Measurements from ENCODE around the gene CLDN2. TPM values are rescaled to one million over a fixed set of nuclear protein-coding genes. Genes with fewer than 3 reads are reported as not detected.

CLDN2 gene
- total RNA-seq, 1 donor: not detected

- H3K4me2 ChIP-seq (ENCODE audit: insufficient read depth, low read length): no peak overlapping the region
- H3K36me3 ChIP-seq (ENCODE audit: insufficient read depth, low read length): peaks cover 3% of the 10 kb centered on the region
- H3K4me3 ChIP-seq (ENCODE audit: insufficient read depth, low read length): no peak overlapping the region
- H2AFZ ChIP-seq (ENCODE audit: low read length): no peak overlapping the region
- H3K9me3 ChIP-seq (ENCODE audit: low read depth, low read length): no peaks in the 10 kb centered on the region
- H3K4me1 ChIP-seq (ENCODE audit: insufficient read depth, low read length): peaks cover 11% of the 10 kb centered on the region
- no peaks in the 10 kb centered on the region for H3K79me2 ChIP-seq (ENCODE audit: insufficient read depth, low read length)
- H3K27ac ChIP-seq (ENCODE audit: low read depth, low read length): no peak overlapping the region
- TF ChIP-seq CTCF (IDR thresholded peaks at IDR 0.05; ENCODE audit: extremely low read depth, low read depth, low read length): peak; percentile 51
- peak; percentile 44 for DNase-seq (ENCODE audit: insufficient read length, low spot score, missing footprints)
- H3K27me3 ChIP-seq (ENCODE audit: insufficient read depth, low read length): peaks cover 14% of the 10 kb centered on the region
- H4K20me1 ChIP-seq (ENCODE audit: insufficient read depth, low read length): no peaks in the 10 kb centered on the region
Measured at GRCh38 chrX:106952988-106953387, 32.8 kb downstream of the CLDN2 start.

GRCh38 chrX:106954041-106954440 lies 33.8 kb downstream of the CLDN2 start:
- H3K27me3 ChIP-seq (ENCODE audit: insufficient read depth, low read length): peaks cover 14% of the 10 kb centered on the region
- no peaks in the 10 kb centered on the region for H3K79me2 ChIP-seq (ENCODE audit: insufficient read depth, low read length)
- TF ChIP-seq CTCF (IDR thresholded peaks at IDR 0.05; ENCODE audit: extremely low read depth, low read depth, low read length): no peak
- no peak overlapping the region for H3K27ac ChIP-seq (ENCODE audit: low read depth, low read length)
- H2AFZ ChIP-seq (ENCODE audit: low read length): no peak overlapping the region
- DNase-seq (ENCODE audit: insufficient read length, low spot score, missing footprints): peak; percentile 13
- H3K4me1 ChIP-seq (ENCODE audit: insufficient read depth, low read length): peaks cover 11% of the 10 kb centered on the region
- H3K9me3 ChIP-seq (ENCODE audit: low read depth, low read length): no peaks in the 10 kb centered on the region
- no peak overlapping the region for H3K4me2 ChIP-seq (ENCODE audit: insufficient read depth, low read length)
- peaks cover 6% of the 10 kb centered on the region for H3K36me3 ChIP-seq (ENCODE audit: insufficient read depth, low read length)
- H3K4me3 ChIP-seq (ENCODE audit: insufficient read depth, low read length): no peak overlapping the region
- no peaks in the 10 kb centered on the region for H4K20me1 ChIP-seq (ENCODE audit: insufficient read depth, low read length)

- H3K4me3 ChIP-seq (ENCODE audit: insufficient read depth, low read length): no peak overlapping the region
- no peaks in the 10 kb centered on the region for H3K79me2 ChIP-seq (ENCODE audit: insufficient read depth, low read length)
- H3K9me3 ChIP-seq (ENCODE audit: low read depth, low read length): no peaks in the 10 kb centered on the region
- no peak for TF ChIP-seq CTCF (IDR thresholded peaks at IDR 0.05; ENCODE audit: extremely low read depth, low read depth, low read length)
- peaks cover 11% of the 10 kb centered on the region for H3K4me1 ChIP-seq (ENCODE audit: insufficient read depth, low read length)
- no peaks in the 10 kb centered on the region for H4K20me1 ChIP-seq (ENCODE audit: insufficient read depth, low read length)
- DNase-seq (ENCODE audit: insufficient read length, low spot score, missing footprints): peak; percentile 57
- H3K27ac ChIP-seq (ENCODE audit: low read depth, low read length): peak overlapping the region; percentile 21
- peaks cover 14% of the 10 kb centered on the region for H3K27me3 ChIP-seq (ENCODE audit: insufficient read depth, low read length)
- H2AFZ ChIP-seq (ENCODE audit: low read length): no peak overlapping the region
- H3K4me2 ChIP-seq (ENCODE audit: insufficient read depth, low read length): no peak overlapping the region
- peaks cover 6% of the 10 kb centered on the region for H3K36me3 ChIP-seq (ENCODE audit: insufficient read depth, low read length)
Measured at GRCh38 chrX:106955004-106955772, 35.0 kb downstream of the CLDN2 start.

GRCh38 chrX:106957856-106958255 lies 37.7 kb downstream of the CLDN2 start:
- Histone ChIP-seq H3K4me1 (ENCODE audit: insufficient read depth, low read length) (peaks cover 11% of the 10 kb centered on the region), H3K79me2 (ENCODE audit: insufficient read depth, low read length) (no peaks in the 10 kb centered on the region), H3K4me3 (ENCODE audit: insufficient read depth, low read length) (no peak overlapping the region), H4K20me1 (ENCODE audit: insufficient read depth, low read length) (no peaks in the 10 kb centered on the region), H3K4me2 (ENCODE audit: insufficient read depth, low read length) (no peak overlapping the region), H3K9me3 (ENCODE audit: low read depth, low read length) (no peaks in the 10 kb centered on the region), H2AFZ (ENCODE audit: low read length) (no peak overlapping the region), H3K27me3 (ENCODE audit: insufficient read depth, low read length) (peaks cover 8% of the 10 kb centered on the region), H3K27ac (ENCODE audit: low read depth, low read length) (no peak overlapping the region), H3K36me3 (ENCODE audit: insufficient read depth, low read length) (peaks cover 6% of the 10 kb centered on the region)
- DNase-seq (ENCODE audit: insufficient read length, low spot score, missing footprints): no peak
- TF ChIP-seq CTCF (IDR thresholded peaks at IDR 0.05; ENCODE audit: extremely low read depth, low read depth, low read length): no peak

All from osteoblast (primary cell).